ES-I3 (cell line): Measurements from ENCODE around the gene GZMM.

Experiments used
- H3K36me3 ChIP-seq: 2 replicates; pipeline ENCODE4 v1.6.1; 2013; ENCODE audit warnings: mild to moderate bottlenecking, low read length, control low read depth, moderate library complexity; ENCODE audit not compliant: insufficient read depth
- H3K4me1 ChIP-seq: 2 replicates; pipeline ENCODE4 v1.6.1; 2013; ENCODE audit warnings: mild to moderate bottlenecking, control low read depth, low read length; ENCODE audit not compliant: insufficient read depth
- H3K9ac ChIP-seq: 2 replicates; pipeline ENCODE4 v1.6.1; 2013; ENCODE audit warnings: low read depth, mild to moderate bottlenecking, low read length, moderate library complexity
- H3K9me3 ChIP-seq: 2 replicates; pipeline ENCODE4 v1.6.1; 2013; ENCODE audit warnings: mild to moderate bottlenecking, low read length, moderate library complexity; ENCODE audit not compliant: control insufficient read depth, insufficient read depth

Gene GZMM

DNA sequence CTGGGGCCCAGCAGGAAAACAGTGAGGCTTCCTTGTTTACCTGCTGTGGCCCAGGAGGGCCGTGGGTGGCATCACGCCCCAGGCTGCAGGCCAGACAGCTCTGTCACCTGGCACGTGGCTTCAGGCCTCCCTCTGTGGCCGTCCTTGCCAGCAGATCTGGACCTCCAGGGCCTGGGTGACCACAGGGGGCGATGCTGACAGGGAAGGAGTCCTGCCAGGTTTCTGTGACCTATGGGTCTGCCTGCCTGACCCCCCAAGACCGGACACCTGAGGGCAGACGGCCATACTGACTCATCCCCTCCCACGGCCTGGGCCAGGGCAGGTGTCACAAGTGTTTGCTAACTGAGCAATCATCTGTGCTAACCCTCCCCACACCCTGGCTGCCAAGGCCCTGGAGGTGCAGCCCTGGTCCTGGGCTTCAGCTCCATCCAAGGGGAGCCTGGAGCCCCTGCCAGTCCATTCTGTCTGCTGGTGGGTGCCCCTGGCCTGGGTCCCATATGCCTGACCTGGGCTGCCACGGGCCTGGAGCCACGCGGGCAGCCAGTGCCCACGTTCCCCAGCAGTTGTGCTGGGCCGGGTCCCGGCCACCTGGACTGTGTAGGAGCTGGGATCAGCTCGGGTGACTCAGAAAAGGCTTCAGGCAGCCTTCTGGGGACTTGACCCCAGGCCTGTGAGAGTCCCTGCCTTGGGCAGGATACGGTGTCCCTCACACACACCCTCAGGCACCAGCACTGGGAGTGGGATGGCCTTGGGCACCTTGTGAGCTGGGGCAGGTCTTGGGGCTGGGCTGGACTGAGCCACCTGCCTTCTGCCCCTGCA lies 8.6 kb upstream of the GZMM start:
- H3K9ac ChIP-seq, result no peak overlapping the region
- no peaks in the 10 kb centered on the region for H3K9me3 ChIP-seq
- H3K36me3 ChIP-seq, result peaks cover 7% of the 10 kb centered on the region; the same call in 1 of the 2 replicates
- H3K4me1 ChIP-seq, result no peaks in the 10 kb centered on the region

DNA sequence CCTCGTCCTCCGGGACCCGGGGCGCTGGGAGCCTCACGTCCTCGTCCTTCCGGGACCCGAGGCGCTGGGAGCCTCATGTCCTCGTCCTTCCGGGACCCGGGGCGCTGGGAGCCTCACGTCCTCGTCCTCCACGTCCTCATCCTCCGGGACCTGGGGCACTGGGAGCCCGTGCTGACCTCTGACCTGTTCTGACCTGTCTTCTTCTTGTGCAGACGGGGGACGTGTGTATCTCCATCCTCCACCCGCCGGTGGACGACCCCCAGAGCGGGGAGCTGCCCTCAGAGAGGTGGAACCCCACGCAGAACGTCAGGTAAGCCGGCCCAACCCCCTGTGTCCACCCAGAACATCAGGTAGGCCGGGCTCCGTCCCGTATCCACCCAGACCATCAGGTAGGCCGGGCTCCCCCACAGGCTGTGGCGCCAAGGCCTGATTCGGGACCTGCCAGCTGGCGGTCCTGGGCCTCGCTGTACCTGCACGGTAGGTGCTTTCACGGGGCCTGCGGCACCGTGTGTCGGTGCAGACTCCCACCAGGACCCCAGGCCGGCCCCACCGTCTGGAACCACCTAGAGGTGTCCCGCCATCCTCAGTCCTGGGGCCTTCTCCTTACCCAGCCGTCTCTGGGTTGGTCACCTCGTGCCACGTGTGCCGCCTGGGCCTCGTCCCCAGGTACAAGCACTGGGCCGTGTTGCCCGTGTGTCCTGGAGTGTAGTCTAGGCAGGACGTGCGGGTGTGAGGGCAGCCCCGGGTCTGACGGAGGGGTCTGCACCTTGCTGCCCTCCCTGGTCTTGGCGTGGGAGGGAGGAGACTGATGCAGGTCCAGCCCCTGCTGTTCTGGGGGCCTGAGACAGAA lies 7.6 kb upstream of the GZMM start:
- Histone ChIP-seq H3K4me1 (no peaks in the 10 kb centered on the region), H3K9ac (no peak overlapping the region), H3K36me3 (peaks cover 7% of the 10 kb centered on the region; the same call in 1 of the 2 replicates), H3K9me3 (no peaks in the 10 kb centered on the region)

DNA sequence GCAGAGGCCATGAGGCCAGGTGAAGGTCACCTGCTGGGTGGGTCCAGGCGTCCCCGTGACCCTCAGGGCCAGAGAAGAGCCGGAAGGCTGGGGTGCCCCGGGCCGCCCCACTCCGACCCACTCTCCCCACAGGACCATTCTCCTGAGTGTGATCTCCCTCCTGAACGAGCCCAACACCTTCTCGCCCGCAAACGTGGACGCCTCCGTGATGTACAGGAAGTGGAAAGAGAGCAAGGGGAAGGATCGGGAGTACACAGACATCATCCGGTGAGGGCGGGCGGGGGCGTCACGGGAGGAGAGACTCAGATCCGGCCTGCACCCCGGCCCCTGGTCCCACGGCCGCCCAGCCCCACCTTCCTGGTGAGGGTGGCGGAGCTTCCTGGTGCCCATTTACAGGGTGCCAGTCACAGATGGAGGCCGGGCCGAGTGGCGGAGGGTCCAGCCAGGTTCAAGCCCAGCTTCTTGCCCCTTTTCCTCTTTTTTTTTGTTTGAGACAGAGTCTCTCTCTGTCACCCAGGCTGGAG lies 6.9 kb upstream of the GZMM start:
- H3K36me3 ChIP-seq, result peaks cover 7% of the 10 kb centered on the region; the same call in 1 of the 2 replicates
- no peak overlapping the region for H3K9ac ChIP-seq
- H3K9me3 ChIP-seq, result no peaks in the 10 kb centered on the region
- H3K4me1 ChIP-seq, result no peaks in the 10 kb centered on the region

DNA sequence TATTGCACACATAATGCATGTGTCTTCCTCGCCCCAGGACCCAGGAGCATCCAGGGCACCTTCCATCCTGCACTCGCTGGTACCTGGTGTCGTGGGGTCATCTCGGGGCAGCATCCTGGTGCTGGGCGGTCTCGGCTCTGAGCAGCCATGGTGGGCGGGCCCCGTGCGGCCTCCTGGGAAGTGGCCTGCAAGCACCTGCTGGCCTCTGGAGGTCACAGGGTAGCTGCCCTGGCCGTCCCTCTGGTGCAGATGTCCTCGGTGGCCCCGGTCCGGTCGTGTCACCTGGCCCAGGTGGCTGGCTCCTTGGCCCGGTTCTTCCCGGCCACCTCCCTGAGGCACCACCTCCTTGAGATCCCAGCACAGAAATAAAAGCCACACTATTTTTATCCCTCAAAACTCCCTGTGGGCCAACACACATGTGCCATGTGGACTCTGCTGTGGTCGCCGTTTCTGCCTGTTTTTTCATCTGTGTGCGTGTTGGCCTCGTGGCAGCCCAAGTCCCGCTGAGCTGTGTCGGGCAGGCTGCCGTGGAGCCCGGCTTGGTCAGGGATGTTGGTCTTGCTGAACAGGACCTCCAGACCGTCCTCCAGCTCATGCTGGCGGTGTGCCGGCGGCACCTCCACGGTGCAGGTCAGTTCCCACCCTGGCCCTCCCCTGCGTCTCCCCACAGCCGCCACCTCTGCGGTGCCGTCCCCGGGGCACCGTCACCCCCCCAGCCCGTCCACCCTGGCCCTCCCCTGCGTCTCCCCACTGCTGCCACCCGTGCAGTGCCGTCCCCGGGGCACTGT lies 5.0 kb upstream of the GZMM start:
- Histone ChIP-seq H3K4me1 (no peaks in the 10 kb centered on the region), H3K9ac (no peak overlapping the region), H3K9me3 (no peaks in the 10 kb centered on the region), H3K36me3 (peaks cover 7% of the 10 kb centered on the region; the same call in 1 of the 2 replicates)

DNA sequence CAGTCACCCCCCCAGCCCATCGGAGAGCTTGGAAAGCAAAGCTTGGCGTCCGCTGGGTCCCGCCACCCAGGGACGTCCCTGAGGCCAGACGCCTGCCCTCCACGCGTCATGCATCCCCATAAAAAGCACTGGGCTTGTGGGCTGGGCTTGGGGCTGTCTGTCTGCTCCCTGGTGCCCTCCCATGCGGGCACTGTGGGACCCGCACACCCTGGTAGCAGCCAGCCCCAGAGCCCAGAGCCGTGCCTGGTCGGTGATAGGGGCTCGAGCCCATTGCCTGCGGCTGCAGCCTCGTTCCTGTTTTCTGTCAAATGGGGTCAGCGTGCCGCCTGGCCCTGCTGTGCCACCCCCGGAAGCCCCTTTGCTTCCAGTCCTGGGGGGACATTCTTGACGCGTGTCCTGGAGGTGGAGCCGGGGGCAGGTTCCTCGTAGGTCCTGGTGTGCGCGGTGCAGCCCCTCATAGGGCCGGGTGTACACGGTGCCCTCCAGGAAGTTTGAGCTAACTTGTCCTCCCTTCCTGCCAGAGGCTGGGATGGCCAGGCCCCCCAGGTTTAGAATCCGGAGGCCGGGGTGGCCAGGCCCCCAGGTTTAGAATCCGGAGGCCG lies 4.3 kb upstream of the GZMM start:
- no peaks in the 10 kb centered on the region for H3K4me1 ChIP-seq
- H3K9ac ChIP-seq, result no peak overlapping the region
- H3K9me3 ChIP-seq, result no peaks in the 10 kb centered on the region
- peaks cover 7% of the 10 kb centered on the region; the same call in 1 of the 2 replicates for H3K36me3 ChIP-seq

DNA sequence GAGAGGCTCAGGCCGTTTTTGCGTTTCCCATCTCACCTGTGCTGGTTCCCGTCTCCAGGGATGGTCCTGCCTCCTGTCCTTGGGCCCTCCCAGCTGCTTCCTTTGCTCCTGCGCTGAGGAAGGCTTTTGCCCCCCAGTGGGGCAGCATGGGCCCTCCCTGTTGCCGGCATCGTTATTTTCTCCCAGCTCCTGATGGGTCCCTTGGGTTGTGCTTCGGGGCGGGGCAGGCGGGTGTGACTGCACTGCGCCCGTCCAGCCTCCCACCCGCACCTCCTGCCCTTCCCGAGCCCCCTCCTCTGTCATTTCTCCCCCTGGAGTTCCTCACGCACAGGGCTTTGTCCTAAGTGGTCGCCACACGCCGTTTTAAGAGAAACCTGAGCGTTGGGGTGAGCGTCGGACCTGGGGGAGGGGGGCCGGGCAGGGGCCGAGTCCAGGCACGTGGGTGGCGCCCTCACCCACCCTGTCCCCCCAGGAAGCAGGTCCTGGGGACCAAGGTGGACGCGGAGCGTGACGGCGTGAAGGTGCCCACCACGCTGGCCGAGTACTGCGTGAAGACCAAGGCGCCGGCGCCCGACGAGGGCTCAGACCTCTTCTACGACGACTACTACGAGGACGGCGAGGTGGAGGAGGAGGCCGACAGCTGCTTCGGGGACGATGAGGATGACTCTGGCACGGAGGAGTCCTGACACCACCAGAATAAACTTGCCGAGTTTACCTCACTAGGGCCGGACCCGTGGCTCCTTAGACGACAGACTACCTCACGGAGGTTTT lies 2.8 kb upstream of the GZMM start:
- Histone ChIP-seq H3K9me3 (no peaks in the 10 kb centered on the region), H3K9ac (no peak overlapping the region), H3K4me1 (no peaks in the 10 kb centered on the region), H3K36me3 (peaks cover 7% of the 10 kb centered on the region; the same call in 1 of the 2 replicates)

DNA sequence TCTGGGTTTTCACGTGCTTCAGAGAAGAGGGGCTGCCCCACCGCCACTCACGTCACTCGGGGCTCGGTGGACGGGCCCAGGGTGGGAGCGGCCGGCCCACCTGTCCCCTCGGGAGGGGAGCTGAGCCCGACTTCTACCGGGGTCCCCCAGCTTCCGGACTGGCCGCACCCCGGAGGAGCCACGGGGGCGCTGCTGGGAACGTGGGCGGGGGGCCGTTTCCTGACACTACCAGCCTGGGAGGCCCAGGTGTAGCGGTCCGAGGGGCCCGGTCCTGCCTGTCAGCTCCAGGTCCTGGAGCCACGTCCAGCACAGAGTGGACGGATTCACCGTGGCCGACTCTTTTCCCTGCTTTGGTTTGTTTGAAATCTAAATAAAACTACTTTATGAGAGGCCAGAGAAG lies 2.2 kb upstream of the GZMM start:
- Histone ChIP-seq H3K9me3 (no peaks in the 10 kb centered on the region), H3K9ac (no peak overlapping the region), H3K4me1 (no peaks in the 10 kb centered on the region), H3K36me3 (peaks cover 4% of the 10 kb centered on the region; the same call in 1 of the 2 replicates)

DNA sequence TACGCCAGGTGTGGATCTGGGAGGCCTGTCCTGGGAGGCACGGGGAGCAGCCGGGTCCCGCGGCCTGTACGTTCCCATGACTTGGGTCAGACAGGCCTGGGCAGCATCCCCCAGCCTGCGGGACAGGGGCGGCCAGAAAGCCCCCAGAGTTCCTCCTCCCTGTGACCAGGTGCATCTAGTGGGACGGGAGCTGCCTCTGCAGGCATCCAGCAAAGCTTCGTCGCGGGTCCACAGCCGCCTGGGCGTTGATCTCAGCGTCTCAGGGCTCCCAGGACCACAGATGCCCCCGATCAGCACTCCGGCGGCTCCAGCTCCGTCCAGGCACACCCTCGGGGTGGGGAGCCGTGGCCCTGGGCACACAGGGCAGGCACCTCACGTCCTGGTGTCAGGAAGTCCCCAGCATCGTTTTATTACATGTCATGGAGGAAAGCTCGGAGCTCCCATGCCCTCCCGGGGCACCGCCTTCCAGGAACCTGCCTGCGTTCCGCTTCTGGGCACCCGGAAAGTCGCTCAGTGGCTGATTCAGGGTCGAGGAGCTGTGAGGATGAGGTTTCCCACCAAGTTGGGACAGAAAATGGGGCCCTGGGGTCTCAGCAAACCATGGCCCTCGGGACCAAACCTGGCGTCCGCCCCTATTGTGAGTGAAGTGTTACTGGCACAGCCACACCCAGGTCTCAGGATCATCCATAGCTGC lies 1.5 kb upstream of the GZMM start:
- no peaks in the 10 kb centered on the region for H3K9me3 ChIP-seq
- H3K36me3 ChIP-seq, result no peaks in the 10 kb centered on the region
- no peak overlapping the region for H3K9ac ChIP-seq
- H3K4me1 ChIP-seq, result no peaks in the 10 kb centered on the region

DNA sequence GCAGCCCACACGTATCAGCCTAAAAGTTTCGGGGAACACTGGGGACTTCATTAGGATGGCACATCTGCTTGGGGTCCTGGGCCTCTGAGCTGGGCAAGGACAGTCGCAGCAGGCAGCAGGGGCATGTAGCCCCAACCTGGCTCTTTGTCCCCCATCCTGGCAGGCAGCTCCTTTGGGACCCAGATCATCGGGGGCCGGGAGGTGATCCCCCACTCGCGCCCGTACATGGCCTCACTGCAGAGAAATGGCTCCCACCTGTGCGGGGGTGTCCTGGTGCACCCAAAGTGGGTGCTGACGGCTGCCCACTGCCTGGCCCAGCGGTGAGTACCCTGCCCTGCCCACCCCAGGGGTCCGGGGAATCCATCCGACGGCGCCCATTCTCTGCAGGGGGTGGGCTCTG lies 3.3 kb downstream of the GZMM start:
- H3K9me3 ChIP-seq, result no peaks in the 10 kb centered on the region
- no peak overlapping the region for H3K9ac ChIP-seq

DNA sequence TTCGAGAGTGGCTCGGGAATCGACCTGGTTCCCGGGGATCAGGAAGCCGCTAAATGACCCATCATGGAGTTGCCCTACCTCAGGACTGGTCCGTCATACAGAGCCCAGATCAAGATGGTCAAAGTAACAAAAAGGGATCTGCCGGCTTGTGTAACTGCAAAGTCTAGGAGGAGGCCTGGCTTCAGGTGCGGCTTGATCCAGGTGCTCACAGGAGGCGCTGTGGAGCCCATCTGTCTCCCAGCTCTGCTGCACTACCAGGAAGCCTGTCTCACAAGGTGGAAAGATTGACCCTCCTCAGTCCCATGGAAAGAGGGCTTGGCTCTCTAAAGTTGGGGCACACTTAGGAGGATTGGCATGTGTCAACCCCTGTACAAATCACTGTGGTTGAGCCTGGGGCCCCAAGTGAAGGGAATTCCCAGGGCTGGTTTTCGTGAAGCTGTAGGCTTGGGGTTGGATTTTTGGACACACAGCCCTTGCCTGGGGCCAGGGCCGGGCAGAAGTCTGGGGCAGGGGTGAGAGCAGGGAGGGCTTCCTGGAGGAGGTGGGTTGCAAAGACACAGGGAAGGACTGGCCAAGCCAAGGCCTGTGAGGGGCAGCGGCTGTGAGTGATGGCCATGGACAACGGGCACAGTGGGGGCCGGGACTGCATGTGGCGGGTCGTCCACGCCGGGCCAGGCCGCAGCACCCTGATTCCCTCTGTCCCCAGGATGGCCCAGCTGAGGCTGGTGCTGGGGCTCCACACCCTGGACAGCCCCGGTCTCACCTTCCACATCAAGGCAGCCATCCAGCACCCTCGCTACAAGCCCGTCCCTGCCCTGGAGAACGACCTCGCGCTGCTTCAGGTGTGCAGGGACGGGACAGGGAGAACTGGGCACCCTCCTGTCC lies 4.2 kb downstream of the GZMM start:
- no peaks in the 10 kb centered on the region for H3K9me3 ChIP-seq
- no peaks in the 10 kb centered on the region for H3K4me1 ChIP-seq
- no peak overlapping the region for H3K9ac ChIP-seq
- H3K36me3 ChIP-seq, result no peaks in the 10 kb centered on the region

More for the DNA sequence above, 3.3 kb downstream of the GZMM start:
- Histone ChIP-seq H3K36me3 (no peaks in the 10 kb centered on the region), H3K4me1 (no peaks in the 10 kb centered on the region)

DNA sequence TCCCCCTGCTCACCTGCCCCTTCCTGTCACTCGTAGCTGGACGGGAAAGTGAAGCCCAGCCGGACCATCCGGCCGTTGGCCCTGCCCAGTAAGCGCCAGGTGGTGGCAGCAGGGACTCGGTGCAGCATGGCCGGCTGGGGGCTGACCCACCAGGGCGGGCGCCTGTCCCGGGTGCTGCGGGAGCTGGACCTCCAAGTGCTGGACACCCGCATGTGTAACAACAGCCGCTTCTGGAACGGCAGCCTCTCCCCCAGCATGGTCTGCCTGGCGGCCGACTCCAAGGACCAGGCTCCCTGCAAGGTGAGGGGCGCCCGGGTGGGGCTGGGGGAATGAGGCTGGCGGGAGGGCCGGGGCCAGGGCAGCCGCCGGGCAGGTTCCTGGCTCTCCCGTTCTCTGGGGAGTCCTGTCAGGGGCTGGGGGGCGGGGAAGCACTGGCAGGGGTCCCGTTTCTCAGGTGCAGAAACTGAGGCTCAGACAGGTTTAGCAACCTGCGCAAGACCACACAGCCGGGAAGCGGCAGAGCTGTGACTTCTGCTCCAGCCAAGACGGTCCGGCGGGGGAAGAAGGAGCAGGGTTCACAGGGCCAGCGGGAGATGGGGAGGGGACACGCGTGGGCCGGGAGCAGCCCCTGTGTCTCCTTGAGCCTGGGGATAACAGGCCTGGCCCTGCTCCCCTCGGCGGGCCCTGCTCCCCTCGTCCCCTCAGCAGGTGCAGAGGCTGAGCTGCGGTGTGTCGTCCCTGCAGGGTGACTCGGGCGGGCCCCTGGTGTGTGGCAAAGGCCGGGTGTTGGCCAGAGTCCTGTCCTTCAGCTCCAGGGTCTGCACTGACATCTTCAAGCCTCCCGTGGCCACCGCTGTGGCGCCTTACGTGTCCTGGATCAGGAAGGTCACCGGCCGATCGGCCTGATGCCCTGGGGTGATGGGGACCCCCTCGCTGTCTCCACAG lies 5.3 kb downstream of the GZMM start:
- H3K9ac ChIP-seq, result no peak overlapping the region
- H3K4me1 ChIP-seq, result no peaks in the 10 kb centered on the region
- H3K36me3 ChIP-seq, result no peaks in the 10 kb centered on the region
- H3K9me3 ChIP-seq, result no peaks in the 10 kb centered on the region
